Activated CD4-positive, alpha-beta T cell treated with anti-CD3 and anti-CD28 coated beads for 1 hour (primary cell): ENCODE results near the gene ARIH1.

Experiments used
- DNase-seq: peaks from one replicate; pipeline ENCODE4 v3.0.0-alpha.2; 2020

ARIH1 gene

GRCh38 chr15:72487070-72487797, 13.1 kb downstream of the ARIH1 start:
- DNase-seq: no peak

GRCh38 chr15:72488558-72488957, 14.4 kb downstream of the ARIH1 start:
- no peak for DNase-seq

GRCh38 chr15:72489943-72490554, 15.9 kb downstream of the ARIH1 start:
- no peak for DNase-seq

GRCh38 chr15:72491768-72492167, 17.6 kb downstream of the ARIH1 start:
- no peak for DNase-seq

- no peak for DNase-seq
Measured at GRCh38 chr15:72492733-72493132, 18.6 kb downstream of the ARIH1 start.

- DNase-seq: no peak
Measured at GRCh38 chr15:72493220-72493619, 19.1 kb downstream of the ARIH1 start.

- DNase-seq: no peak
Measured at GRCh38 chr15:72495007-72495406, 20.9 kb downstream of the ARIH1 start.

- no peak for DNase-seq
Measured at GRCh38 chr15:72496783-72497182, 22.7 kb downstream of the ARIH1 start.

- no peak for DNase-seq
Measured at GRCh38 chr15:72497402-72497801, 23.3 kb downstream of the ARIH1 start.

GRCh38 chr15:72502220-72502809, 28.2 kb downstream of the ARIH1 start:
- no peak for DNase-seq

- no peak for DNase-seq
Measured at GRCh38 chr15:72503147-72503546, 29.0 kb downstream of the ARIH1 start.

GRCh38 chr15:72507402-72508092, 33.4 kb downstream of the ARIH1 start:
- no peak for DNase-seq

GRCh38 chr15:72509484-72509883, 35.4 kb downstream of the ARIH1 start:
- DNase-seq: no peak

- no peak for DNase-seq
Measured at GRCh38 chr15:72511536-72511935, 37.4 kb downstream of the ARIH1 start.

- no peak for DNase-seq
Measured at GRCh38 chr15:72515591-72516389, 41.7 kb downstream of the ARIH1 start.

- DNase-seq: no peak
Measured at GRCh38 chr15:72516777-72517176, 42.6 kb downstream of the ARIH1 start.

GRCh38 chr15:72521682-72522081, 47.6 kb downstream of the ARIH1 start:
- no peak for DNase-seq

- no peak for DNase-seq
Measured at GRCh38 chr15:72532991-72533601, 59.0 kb downstream of the ARIH1 start.

GRCh38 chr15:72534523-72534922, 60.4 kb downstream of the ARIH1 start:
- no peak for DNase-seq

GRCh38 chr15:72535911-72536310, 61.8 kb downstream of the ARIH1 start:
- no peak for DNase-seq

GRCh38 chr15:72536506-72536905, 62.4 kb downstream of the ARIH1 start:
- DNase-seq: no peak

- DNase-seq: no peak
Measured at GRCh38 chr15:72538931-72539330, 64.8 kb downstream of the ARIH1 start.
